HepG2 (cell line): Measurements from ENCODE around the gene CDK5RAP1. TPM values are rescaled to one million over a fixed set of nuclear protein-coding genes. Genes with fewer than 3 reads are reported as not detected.

Source experiments
- HDAC1 ChIP-seq: sonication (generic); formaldehyde crosslinking; IDR thresholded peaks from 2 replicates; pipeline ENCODE4 v1.5.1; 2020; ENCODE audit warnings: mild to moderate bottlenecking, missing genetic modification reagents
- HNRNPUL1 ChIP-seq: fragments of 200-400 bp; formaldehyde crosslinking; IDR thresholded peaks from 2 replicates; pipeline ENCODE4 v1.6.1; 2017; ENCODE audit warnings: low read depth, mild to moderate bottlenecking, low read length, moderate library complexity
- KAT2B ChIP-seq: fragments of 150-350 bp; IDR thresholded peaks from 2 replicates; pipeline ENCODE4 v1.6.1; 2014; ENCODE audit warnings: low read depth, low read length, borderline replicate concordance
- TRIM24 ChIP-seq: sonication (generic); formaldehyde crosslinking; IDR thresholded peaks from 2 replicates; pipeline ENCODE4 v1.8.0; 2022; ENCODE audit warnings: mild to moderate bottlenecking, missing genetic modification reagents
- ZFP1 ChIP-seq: IDR thresholded peaks from 2 replicates; pipeline ENCODE4 v1.6.1; 2016
- ZNF558 ChIP-seq: sonication (generic); formaldehyde crosslinking; IDR thresholded peaks from 2 replicates; pipeline ENCODE4 v1.9.0; 2022; ENCODE audit warnings: mild to moderate bottlenecking, missing genetic modification reagents, borderline replicate concordance
- ZNF567 ChIP-seq: sonication (generic); formaldehyde crosslinking; IDR thresholded peaks from 2 replicates; pipeline ENCODE4 v1.8.1; 2023; ENCODE audit warnings: mild to moderate bottlenecking, missing genetic modification reagents, borderline replicate concordance
- ZNF713 ChIP-seq: sonication (generic); formaldehyde crosslinking; IDR thresholded peaks from 2 replicates; pipeline ENCODE4 v1.4.0; 2020; ENCODE audit warnings: mild to moderate bottlenecking, missing genetic modification reagents
- polyA plus RNA-seq, 8 experiments: library from polyadenylated mRNA; depleted of rRNA in 3 of 8; stranded (reverse) in 7 of 8; unstranded in 1 of 8; fragments of >200 nt; fragmentation: Illumina TruSeq in 4 of 8; extraction: Trizol in 4 of 8; gene quantifications; 2 replicates each; pipeline versions ENCODE4 v1.2.1 to v1.2.3, GENCODE V29; 2011 to 2016; ENCODE audit warnings: low read depth in 4 of 8, missing spikeins in 1 of 8, mixed read lengths in 1 of 8; ENCODE audit not compliant: insufficient read depth in 1 of 8
- total RNA-seq, 5 experiments: library from RNA; depleted of rRNA; stranded (reverse); fragments of >200 nt; fragmentation: Illumina TruSeq; extraction: Trizol; gene quantifications; 2 replicates each; pipeline ENCODE4 v1.2.3, GENCODE V29; 2016; ENCODE audit warnings: low read depth in 1 of 5
- TF ChIP-seq, protein P1 (sequence below): sonication (generic); formaldehyde crosslinking; IDR thresholded peaks from 2 replicates; pipeline ENCODE4 v1.4.0; 2020; ENCODE audit warnings: missing genetic modification reagents
- TF ChIP-seq, protein P2 (sequence below): sonication (generic); formaldehyde crosslinking; IDR thresholded peaks from 2 replicates; pipeline ENCODE4 v1.8.1; 2023; ENCODE audit warnings: mild to moderate bottlenecking, missing genetic modification reagents

Gene CDK5RAP1
- total and polyA plus RNA-seq, 2 of the 13 experiments (the other 11 are each of a cell fraction or from before 2014, with no cell fraction given): 53.6 to 98.2 TPM

GRCh38 chr20:33443006-33443511 lies 41.7 kb upstream of the CDK5RAP1 start (continued):
- TF ChIP-seq TRIM24 (no peak), ZFP1 (CRISPR knock-in tag) (no peak), HDAC1 (CRISPR knock-in tag) (peak; percentile 71), KAT2B (no peak), ZNF558 (CRISPR knock-in tag) (no peak), ZNF713 (CRISPR knock-in tag) (no peak), ZNF567 (CRISPR knock-in tag) (no peak), HNRNPUL1 (no peak)
- TF ChIP-seq, protein P1, sequence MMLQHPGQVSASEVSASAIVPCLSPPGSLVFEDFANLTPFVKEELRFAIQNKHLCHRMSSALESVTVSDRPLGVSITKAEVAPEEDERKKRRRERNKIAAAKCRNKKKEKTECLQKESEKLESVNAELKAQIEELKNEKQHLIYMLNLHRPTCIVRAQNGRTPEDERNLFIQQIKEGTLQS (CRISPR knock-in tag): no peak
- TF ChIP-seq, protein P2, sequence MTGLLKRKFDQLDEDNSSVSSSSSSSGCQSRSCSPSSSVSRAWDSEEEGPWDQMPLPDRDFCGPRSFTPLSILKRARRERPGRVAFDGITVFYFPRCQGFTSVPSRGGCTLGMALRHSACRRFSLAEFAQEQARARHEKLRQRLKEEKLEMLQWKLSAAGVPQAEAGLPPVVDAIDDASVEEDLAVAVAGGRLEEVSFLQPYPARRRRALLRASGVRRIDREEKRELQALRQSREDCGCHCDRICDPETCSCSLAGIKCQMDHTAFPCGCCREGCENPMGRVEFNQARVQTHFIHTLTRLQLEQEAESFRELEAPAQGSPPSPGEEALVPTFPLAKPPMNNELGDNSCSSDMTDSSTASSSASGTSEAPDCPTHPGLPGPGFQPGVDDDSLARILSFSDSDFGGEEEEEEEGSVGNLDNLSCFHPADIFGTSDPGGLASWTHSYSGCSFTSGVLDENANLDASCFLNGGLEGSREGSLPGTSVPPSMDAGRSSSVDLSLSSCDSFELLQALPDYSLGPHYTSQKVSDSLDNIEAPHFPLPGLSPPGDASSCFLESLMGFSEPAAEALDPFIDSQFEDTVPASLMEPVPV (CRISPR knock-in tag): no peak
